HG02885 (cell line): Measurements from ENCODE around the gene CACNB2.

ENCODE experiments used
- ATAC-seq: cut with Tn5 transposase; IDR thresholded peaks from one replicate; pipeline ENCODE4 v1.9.1; 2021; ENCODE audit warnings: mild to moderate bottlenecking; ENCODE audit not compliant: unreplicated experiment, poor library complexity

Gene CACNB2

DNA sequence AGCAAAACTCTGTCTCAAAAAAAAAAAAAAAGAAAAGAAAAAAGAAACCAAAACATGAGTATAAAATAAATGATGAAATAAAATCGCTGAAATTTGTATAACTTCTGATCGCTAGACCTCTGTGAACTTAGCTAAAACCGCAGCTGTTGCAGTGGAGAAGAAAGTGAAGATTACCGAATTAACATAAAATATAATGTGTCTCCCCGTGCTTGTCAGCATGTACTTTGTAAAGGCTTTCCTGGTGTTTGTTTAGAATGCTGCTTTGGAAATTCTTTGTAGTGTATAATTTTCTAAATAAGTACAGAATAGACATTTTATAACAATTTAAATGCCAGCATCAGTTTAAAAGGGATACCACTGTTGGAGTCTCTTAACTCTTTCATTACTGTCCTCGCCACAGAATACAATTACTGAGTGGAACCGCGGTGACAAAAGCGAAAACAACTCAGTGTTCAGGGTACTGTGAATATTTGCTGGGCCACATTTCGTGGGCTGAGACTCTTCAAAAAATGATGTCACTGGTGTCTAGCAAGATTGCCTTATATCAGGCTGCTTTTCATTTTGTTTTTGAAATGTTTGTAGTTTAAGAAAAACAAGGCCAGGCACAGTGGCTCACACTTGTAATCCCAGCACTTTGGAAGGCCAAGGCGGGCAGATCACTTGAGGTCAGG, 343.4 kb downstream of the CACNB2 start:
- no peak for ATAC-seq

DNA sequence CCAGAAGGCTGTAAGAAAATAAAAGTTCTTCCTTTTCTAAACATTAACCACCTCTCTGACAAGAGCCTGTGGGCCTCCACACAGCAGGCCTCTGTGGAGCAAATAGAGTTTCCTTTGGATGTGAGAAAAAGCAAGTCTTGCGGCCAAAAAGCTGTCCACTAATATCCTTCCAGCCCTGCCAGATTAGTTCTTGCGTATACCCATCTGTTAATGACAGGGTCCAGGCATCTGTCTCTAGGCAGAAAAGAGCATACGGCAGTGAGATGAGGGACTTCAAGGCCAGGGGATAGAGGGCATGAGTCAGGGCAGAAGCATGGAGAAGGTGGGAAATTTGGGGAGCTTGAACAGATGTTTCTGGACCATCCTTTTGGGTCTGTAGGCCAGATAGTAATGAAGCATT, 346.2 kb downstream of the CACNB2 start:
- ATAC-seq, result no peak

DNA sequence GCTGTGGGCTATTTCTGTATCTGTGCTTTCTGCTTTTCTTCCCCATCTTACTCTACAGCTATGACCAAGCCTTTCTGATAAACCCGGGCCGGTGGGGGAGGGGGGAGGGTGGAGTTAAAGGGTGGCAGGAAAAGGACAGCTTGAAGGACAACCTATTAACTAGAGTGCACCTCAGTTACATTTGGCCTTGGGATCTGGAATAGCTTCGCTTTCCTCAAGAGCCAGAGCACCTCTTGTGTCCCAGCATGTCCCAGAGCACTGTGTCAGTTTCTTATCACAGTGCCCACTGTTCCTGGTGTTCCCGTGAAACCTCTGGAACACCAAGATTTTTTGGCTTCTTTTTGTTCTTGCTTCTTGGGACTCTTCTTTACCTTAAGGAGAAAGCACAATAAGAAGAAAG, 350.5 kb downstream of the CACNB2 start:
- ATAC-seq, result no peak

DNA sequence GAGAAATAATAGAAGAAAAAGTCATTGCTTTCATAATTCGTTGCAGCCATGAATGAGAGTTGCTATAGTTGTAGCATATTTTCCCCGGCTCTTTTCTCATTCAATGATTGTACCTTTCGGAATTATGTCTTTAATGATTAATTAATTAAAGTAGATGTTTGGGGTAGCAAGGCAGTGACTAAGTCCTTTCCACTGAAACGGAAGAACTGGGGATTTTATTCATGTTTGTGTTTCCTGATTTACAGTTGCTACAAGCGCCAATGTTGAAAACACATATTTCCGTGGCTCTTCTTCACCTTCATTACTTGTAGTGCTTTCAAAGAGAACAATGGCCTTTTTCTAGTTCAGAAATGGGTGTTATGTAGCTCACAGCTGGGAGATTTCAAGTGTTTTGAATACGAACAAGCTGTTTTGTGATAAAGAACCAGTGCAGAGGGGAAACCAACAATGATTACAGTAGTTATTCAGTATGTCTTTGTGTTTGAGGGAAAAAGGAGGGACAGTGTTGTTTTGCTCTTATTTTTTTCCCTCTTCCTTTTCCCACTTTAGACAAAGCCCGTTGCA, 357.7 kb downstream of the CACNB2 start:
- ATAC-seq, result no peak

DNA sequence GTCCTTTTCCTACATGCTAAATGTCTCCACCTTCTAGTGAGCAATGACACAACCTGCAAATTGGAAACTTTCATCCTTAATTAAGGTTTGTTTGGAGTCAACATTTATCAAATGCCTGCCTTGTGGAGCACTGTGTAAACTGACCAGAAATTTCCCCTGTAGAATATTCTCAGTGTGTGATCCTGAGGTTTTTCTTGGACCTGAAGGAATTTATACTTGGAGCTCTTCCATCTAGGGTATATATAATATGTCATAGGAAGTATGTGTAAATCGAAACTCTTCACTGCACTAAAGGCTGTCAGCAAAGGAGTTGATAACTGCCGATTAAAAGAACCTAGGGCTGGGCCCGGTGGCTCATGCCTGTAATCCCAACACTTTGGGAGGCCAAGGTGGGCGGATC, 358.8 kb downstream of the CACNB2 start:
- ATAC-seq, result no peak

DNA sequence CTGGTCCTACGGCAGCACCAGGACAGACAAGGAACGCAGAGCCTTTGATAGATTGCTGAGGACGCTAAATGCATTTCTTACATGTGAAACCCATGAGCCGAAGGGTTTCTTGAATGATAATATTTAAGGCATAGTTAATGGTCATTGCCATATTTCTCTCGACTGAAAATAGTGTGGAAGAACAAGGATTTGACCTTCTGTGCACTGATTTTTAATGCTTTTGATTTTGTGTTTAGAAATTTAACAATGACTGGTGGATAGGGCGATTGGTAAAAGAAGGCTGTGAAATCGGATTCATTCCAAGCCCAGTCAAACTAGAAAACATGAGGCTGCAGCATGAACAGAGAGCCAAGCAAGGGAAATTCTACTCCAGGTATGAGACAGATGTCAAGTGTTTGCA, 360.4 kb downstream of the CACNB2 start:
- no peak for ATAC-seq

DNA sequence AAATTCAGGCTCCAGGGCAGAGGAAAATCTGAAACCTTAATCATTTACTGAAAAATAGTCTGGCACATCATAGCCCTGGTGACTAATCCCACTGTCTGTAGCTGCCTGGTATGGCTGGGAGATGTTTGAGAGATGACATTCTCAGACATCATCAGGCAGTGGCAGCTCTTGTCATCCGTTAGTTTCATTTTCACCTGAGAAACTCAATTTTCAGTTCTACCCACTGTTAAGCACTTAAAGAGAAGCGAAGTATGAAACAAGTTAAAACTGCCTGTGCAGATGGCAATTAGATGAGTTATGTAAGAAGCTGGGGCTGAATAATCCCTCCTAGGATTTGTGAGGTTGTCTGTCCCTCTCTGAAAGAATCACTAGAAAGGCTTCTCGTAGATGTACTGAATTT, 361.0 kb downstream of the CACNB2 start:
- peak; percentile 92 for ATAC-seq

DNA sequence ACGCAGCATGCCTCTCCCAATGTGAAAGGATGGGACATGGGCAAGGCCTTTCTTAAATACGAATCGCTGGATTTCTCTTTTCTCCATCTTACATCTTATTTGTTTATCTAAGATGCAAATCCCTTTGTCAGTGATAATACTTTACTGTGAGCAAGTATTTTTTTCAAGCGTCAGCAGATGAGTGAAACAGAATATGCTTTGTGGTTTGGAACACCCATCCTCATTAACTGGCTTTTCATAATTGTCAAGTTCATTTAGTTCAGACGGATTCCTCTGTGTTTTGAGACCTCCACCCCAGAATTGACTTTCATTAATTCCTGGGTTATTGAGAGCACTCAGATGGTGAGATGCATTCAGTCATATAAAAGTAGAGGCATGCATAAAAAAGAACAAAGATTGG, 361.4 kb downstream of the CACNB2 start:
- ATAC-seq, result no peak

DNA sequence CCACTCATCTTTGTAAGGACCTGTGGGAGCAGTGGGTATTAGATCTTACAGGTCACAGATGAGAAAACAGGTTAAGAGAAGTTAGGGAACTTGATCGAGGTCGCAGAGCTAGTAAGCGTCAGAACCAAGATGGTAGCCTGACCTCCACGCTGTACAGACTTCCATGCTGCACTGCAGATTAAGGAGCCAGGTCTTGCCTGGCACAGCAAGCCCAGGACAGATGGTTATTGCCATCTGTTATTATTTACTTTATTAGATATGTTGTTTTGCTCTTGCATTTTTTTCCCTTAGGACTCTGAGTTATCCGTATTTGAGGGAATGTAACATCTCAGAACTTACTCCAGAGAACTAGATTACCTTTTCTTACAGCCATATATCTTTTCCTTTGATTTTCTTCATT, 363.9 kb downstream of the CACNB2 start:
- no peak for ATAC-seq

DNA sequence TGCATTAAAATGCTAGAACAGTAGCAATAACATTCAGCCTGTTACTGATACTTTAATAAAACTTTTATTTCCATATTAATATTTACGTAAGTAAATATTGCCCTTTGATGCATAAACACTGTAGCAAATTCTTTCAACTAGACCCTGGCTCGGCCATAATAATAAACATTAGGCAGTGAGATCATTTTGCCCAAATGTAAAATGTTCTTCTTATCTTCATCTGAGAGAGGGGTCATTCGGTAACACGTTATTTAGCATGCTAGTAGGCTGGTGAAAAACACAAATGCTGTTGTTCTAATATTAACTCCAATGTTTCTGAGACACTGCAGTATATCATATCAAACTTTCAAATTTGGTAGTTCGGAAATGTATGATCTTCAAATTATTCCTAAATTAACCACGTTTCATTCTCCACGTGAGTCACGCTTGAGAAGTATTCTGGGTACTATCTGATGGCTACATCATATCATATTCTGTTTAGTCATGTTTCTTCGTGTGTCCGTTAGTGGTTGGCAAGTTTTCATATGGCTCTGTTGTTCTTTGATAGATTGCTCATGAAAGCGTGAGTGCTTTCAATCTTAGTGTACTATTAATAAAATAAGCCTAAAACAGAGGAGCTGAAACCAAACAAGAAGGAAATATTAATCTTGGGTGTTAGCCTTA, 365.4 kb downstream of the CACNB2 start:
- no peak for ATAC-seq

DNA sequence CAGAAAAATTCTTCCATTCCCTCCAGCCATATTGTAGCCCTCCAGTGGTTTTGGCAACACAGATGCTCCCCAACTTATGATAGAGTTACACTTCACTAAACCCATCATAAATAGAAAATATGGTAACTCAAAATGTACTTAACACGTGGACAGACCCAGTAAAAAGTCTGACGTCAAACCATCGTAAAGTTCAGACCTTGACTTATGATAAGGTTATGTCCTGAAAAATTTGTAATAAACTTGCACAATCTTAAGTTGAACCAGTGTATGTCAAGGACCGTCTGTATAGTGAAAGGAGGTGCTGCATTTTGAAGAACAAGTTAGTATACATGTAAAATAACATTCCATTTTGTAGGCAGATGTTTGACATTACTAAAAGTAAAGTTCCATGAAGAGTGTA, 368.4 kb downstream of the CACNB2 start:
- ATAC-seq, result no peak

DNA sequence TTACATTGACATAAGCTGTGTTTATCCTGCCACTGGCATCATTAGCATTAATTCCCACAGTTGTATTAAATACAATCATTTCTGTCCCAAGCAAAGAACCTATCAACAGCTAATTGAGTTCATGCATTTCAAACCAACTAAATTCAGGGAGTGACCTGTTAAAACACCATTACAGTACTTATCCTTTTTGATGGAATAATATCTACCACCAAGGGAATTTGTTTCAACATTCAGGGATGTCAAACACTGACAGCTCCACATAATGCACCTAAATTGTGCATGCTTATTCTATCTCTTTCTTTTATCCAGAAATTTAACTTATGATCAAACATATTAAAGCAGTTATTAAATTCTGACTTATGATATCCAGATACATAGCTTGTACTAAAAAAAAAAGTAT, 374.3 kb downstream of the CACNB2 start:
- ATAC-seq, result no peak

DNA sequence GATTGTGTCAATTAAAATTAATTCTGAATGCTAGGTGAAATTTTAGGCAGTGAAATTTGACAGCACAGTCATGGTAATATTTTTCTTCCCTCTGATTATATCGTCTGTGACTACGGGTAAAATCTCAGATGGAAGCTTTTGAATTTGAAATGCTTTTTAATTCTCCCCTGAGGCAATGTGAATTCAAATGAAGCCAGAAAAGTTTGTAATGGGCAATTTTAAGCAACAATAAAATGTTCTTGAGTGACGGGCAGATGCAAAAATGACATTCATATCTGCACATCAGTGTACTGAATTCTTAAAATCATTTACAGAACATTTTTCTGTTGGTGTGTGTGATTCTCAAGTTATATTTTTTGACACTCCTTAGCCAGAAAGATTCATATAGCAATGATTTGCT, 376.6 kb downstream of the CACNB2 start:
- ATAC-seq, result no peak

DNA sequence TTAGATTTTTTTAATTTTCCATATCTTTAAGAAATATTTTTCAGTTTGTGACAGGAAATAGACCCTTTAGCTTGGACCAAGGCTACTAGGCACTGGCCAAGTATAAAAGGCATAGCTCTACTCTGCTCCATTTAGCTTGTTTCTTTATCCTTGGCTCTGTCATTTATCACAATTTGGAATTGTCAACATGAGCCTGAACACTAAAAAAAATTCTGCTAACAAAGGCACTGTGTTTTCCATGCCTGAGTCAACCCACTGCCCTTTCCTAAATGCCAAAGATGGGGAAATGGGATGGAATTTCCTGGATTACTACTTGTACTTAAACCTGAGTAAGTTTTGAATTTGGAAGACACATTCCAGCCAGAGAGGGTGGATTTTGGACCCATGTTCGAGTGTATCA, 382.8 kb downstream of the CACNB2 start:
- ATAC-seq, result no peak

DNA sequence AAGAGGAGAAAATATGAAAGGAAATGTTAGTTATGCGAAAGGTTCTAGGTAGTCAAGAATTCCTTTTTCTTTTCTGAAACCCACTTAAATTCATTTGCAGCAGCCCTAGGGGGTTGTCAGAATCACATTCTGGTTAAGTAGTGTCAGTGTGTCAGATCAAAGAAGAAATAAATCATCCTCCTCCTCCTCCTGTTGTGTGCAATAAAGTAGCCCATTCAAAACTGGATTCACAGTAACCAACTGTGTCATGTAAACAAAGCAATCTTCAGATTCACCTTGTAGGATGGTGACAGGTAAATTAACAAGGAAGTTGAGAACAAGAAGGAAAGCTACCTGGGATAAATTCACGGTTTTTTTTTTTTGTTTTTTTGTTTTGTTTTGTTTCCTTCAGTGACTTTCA, 383.6 kb downstream of the CACNB2 start:
- ATAC-seq, result no peak

DNA sequence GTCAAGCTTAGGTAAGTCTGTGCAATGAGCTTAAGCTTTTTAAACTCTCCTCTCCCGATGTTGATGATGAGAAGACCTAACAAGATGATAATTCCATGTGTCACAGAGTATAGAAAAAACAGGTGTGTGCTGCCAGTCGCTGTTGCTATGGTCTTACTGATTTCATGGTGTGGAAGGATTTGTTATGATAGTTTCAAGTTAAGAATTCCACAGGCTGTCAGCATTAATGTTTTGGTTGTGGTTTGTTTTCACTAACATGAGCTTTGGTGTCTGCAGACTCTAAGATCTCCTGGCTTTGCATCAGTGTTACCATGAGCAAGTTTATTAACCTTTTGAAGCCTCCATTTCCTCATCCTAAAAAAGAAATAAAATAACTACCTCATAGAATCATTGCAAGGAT, 387.5 kb downstream of the CACNB2 start:
- no peak for ATAC-seq

DNA sequence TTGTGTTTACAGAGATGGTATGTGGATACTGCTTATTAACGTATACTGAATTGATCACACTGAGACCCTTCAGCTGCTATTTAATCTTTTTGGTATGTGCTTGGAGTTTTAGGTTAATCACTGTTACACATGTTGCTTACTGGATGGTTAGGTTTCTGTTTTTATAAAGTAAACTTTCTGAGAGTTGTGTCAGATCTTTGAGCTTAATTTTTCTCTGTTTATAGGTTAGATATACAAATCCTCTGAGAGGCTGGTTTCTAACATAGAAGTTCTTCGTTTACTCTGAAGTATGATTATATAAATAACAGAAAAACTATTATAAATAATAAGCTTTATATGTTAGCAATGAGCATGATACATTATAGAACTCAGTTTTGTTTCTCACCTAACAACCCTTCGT, 388.1 kb downstream of the CACNB2 start:
- ATAC-seq, result no peak

DNA sequence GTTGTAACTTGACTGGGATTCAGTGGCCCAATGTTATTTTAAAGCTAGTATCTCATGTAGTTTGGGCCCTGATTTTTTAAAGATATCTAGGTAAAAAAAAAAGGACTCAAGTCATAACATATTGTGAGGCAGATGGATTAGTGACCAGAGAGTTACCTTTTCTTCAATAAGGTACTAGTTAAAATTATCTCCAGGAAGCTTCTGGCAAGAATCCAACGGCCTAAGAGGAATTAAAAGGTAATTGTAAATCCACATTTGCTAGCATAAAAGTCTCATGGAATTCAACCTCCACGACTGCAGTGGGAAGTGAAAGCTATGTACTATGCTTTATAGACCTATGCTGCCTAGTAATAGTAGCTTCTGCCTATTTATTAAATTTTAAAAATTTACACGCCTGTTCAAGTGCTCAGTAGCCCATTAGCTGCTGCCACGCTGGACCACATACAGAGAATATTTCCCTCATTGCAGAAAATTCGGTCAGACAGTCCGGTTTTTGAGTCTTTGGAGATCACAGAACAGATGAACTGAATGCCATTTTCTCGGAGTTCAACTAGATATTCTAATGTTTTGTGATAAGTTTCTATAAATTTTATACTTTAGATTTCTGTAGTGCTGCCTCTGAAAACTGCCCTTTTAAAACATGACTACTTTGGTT, 392.8 kb downstream of the CACNB2 start:
- no peak for ATAC-seq

DNA sequence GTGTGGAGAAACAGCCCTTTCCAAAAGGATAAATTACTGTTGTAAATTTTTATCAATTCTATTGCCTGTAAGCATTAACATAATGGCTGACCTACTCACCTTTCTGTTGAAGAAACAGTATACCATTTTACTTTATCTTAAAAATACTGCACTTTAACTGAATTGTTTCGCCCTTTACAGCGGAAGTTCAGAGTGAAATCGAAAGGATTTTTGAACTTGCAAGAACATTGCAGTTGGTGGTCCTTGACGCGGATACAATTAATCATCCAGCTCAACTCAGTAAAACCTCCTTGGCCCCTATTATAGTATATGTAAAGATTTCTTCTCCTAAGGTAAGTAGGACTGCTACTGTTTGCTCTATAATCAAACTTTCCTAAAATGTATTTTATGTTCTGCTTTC, 393.7 kb downstream of the CACNB2 start:
- no peak for ATAC-seq

DNA sequence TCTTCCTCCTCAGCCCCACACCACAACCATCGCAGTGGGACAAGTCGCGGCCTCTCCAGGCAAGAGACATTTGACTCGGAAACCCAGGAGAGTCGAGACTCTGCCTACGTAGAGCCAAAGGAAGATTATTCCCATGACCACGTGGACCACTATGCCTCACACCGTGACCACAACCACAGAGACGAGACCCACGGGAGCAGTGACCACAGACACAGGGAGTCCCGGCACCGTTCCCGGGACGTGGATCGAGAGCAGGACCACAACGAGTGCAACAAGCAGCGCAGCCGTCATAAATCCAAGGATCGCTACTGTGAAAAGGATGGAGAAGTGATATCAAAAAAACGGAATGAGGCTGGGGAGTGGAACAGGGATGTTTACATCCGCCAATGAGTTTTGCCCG, 399.1 kb downstream of the CACNB2 start:
- ATAC-seq, result no peak

DNA sequence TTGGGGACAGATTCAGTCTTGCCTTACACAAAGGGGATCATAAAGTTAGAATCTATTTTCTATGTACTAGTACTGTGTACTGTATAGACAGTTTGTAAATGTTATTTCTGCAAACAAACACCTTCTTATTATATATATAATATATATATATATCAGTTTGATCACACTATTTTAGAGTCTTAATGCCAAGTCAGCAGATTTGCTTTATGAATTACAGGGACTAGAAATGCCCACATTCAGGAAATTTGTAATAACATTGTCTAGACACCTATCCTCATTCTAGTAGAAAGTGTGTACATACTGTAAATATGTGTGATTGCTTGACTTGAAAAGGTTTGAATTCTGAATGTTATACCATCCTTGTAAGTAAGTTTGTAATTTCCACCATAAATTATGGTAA, 400.0 kb downstream of the CACNB2 start:
- ATAC-seq, result no peak

DNA sequence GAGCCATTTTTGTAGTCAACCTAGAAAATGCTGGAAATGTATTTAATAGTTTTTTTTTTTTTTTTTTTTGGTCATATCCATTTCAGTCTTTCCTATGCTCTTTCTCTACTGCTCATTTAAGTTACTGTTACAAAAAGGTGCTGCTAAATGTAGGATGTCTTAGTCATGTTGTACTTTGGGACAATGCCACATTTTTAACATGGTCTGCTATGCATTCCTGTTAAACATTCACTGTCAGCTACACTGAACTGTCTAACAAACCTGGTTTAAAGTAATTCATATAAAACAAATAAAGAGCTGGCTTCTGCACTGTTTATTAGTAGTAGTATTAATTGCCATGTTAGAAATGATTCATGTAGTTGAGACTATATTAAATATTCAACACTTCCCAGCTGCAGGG, 402.6 kb downstream of the CACNB2 start:
- ATAC-seq, result no peak
